NCI-H1694 treated with DMSO at 0.1 percent for 48 hours (cell line): ENCODE results near the gene XPO1.
"Not testable (repeated sequence)": the region's sequence is repeated elsewhere in the genome, so short reads cannot be mapped to it uniquely, and the experiment has no call there.

ENCODE experiments used
- DNase-seq: peaks from one replicate; lab custom pipeline; 2025; lab: John Stamatoyannopoulos, UW

The XPO1 gene

DNA sequence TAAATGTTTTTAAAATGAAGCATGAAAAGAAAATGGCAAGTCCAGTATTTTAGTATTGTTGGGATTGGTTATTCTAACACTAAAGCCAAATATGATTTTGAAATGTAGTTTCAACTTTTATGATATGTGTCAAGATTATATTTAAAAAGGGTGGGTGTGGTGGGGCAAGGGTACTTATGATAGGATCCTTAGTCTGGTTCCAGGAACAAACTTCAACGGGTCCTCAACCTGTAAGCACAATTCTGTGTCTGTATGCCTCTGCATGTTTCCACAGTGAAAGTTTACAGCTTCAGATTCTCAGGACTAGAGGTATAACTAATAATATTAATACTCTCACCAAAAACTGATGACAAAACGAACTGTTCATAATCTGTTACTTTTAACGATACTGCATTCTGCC is 73.1 kb downstream of the XPO1 start:
- DNase-seq, result no peak

DNA sequence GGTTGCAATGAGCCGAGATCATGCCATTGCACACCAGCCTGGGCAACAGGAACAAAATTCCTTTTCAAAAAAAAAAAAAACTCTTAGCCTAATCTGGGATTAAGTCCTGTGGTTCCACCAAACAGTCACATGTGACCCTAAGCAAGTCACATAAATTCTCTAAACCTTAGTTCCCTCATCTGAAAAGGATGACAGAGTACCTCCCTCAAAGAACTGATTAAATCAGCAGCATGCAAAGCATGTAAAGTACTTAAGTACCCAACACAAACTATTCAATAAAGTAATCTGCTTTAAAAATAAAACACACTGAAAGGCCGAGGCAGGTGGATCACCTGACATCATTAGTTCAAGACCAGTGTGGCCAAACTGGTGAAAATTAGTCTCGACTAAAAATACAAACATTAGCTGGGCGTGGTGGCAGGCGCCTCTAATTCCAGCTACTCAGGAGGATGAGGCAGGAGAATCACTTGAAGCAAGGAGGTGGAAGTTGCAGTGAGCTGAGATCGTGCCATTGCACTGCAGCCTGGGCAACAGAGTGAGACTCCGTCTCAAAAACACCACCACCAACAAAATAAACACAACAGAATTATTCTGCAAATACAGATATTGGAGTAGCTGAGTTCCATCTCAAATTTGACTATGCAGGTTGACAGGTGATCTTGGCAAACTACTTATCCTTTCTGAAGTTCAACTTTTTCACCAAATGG is 74.2 kb downstream of the XPO1 start:
- DNase-seq, result no peak

- no peak for DNase-seq
Observed at GRCh38 chr2:61461404-61461803, 76.8 kb downstream of the XPO1 start.

DNA sequence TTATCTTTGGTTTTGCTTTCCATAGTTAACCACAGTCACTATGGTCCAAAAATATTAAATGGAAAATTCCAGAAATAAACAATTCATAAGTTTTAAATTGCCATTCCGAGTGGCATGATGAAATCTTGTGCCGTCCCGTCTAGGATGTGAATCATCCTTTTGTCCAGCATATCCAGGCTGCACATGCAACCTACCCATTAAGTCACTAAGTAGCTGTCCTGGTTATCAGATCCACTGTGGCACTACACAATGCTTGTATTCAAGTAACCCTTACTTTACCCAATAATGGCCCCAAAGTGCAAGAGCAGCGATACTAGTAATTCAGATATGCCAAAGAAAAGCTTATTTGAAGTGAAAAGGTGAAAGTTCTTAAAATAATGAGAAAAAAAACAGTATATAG is 78.0 kb downstream of the XPO1 start:
- no peak for DNase-seq

DNA sequence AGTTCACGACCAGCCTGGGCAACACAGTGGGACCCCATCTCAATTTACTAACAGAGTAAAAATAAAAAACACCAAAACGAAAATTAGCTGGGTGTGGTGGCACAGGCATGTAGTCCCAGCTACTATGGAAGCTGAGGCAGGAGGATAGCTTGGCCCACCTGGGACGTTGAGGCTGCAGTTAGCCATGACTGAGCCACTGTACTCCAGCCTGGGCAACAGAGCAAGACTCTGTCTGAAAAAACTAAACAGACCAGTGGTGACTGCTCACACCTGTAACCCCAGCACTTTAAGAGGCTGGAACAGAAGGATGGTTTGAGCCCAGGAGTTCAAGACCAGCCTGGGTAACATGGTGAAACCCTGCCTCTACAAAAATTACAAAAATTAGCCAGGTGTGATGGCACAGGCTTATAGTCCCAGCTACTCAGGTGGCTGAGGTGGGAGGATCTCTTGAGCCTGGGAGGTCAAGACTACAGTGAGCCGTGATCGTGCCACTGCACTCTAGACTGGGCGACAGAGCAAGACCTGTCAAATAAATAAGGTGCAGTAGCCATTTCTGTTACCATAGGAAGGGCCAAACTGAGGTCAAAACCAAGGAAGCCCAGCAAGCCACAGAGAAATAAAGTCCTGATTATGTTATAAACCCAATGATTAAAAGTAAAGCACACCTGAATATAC is 81.3 kb downstream of the XPO1 start:
- DNase-seq, result no peak

- DNase-seq, result no peak
Observed at GRCh38 chr2:61456070-61456745, 81.9 kb downstream of the XPO1 start.

DNA sequence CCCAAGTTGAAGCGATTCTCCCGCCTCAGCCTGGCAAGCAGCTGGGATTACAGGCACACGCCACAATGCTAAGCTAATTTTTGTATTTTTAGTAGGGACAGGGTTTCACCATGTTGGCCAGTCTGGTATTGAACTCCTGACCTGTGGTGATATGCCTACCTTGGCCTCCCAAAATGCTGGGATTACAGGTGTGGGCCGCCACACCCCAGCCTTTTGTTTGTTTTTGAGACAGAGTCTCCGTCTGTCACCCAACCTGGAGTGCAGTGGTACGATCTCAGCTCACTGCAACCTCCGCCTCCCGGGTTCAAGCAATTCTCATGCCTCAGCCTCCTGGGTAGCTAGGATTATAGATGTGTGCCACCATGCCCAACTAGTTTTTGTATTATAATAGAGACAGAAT is 83.2 kb downstream of the XPO1 start:
- not testable (repeated sequence) for DNase-seq

GRCh38 chr2:61454383-61454782 is 83.8 kb downstream of the XPO1 start:
- DNase-seq, result no peak

GRCh38 chr2:61452392-61452791 is 85.8 kb downstream of the XPO1 start:
- no peak for DNase-seq

DNA sequence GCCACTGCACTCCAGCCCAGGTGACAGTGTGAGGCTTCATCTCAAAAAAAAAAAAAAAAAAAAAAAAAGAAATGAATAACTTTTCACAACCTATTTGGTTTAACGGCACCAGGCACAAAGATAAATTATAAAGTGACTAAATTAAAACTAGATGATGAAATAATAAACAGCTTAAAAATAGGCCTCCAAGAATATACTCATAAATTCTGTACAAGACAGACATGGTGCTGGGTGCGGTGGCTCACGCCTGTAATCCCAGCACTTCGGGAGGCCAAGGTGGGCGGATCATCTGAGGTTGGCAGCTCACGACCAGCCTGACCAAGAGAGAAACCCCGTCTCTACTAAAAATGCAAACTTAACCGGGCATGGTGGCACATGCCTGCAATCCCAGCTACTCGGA is 87.0 kb downstream of the XPO1 start:
- no peak for DNase-seq

DNA sequence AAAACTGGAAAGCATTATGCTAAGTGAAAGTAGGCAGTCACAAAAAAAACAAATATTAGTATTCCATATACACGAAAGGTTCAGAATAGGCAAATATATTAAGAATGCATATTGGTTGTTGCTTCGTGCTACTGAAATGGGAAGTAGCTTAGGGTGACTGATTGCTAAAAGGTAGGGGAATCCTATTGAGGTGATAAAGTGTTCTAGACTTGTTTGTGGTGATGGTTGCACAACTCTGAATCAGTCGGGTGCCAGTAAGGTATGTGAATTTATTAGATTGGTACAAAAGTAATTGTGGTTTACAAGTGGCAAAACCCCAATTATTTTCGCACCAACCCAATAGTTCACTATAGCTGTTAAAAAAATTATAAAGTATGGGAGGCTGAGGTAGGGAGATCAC is 88.0 kb downstream of the XPO1 start:
- DNase-seq, result no peak

DNA sequence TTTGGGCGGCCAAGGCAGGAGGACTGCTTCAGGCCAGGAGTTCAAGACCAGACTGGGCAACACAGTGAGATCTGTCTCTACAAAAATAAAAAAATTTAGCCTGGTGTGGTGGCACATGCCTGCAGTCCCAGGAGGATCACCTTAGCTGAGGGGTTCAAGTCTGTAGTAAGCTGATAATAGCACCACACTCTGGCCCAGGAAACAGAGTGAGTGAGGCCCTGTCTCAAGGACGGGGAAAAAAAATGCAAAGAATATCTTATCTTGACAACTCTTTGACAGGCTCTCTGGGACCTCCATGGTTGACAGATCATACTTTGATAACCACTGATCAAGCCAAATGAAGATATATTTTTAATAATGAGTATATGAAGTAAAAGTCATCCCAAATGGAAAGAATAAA is 89.9 kb downstream of the XPO1 start:
- no peak for DNase-seq

- not testable (repeated sequence) for DNase-seq
Observed at GRCh38 chr2:61446971-61447370, 91.2 kb downstream of the XPO1 start.

DNA sequence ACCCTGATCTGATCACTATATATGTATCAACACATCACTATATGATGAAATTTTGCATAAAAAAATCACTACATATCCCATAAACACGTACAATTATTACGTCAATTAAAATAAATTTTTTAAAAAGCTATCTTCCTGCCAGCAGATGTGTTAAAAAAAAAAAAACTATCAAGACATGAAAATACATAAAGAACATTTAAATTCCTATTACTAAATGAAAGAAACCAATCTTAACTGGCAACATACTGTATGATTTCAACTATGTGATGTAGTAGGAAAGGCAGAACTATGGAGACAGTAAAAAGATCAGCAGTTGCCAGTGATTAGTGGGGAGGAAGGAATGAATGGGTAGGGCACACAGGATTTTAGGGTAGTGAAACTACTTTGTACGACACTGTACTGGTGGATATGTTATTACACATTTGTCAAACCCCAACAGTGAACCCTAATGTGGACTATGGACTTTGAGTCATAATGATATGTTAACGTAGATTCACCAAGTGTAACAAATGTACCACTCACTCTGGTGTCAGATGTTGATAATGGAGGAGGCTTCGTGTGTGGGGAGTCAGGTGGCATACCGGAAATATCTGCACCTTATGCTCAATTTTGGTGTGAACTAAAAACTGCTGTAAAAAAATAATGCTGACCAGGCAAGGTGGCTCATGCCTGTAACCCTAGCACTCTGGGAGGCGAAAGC is 94.7 kb downstream of the XPO1 start:
- DNase-seq, result no peak

- no peak for DNase-seq
Observed at GRCh38 chr2:61439241-61440002, 98.7 kb downstream of the XPO1 start.

GRCh38 chr2:61438670-61439069 is 99.5 kb downstream of the XPO1 start:
- DNase-seq, result no peak

- no peak for DNase-seq
Observed at GRCh38 chr2:61437170-61437569, 101.0 kb downstream of the XPO1 start.

GRCh38 chr2:61436092-61436491 is 102.1 kb downstream of the XPO1 start:
- no peak for DNase-seq

GRCh38 chr2:61435291-61435690 is 102.9 kb downstream of the XPO1 start:
- no peak for DNase-seq

- DNase-seq, result no peak
Observed at GRCh38 chr2:61434314-61434713, 103.8 kb downstream of the XPO1 start.

GRCh38 chr2:61433606-61434005 is 104.5 kb downstream of the XPO1 start:
- no peak for DNase-seq

- no peak for DNase-seq
Observed at GRCh38 chr2:61432990-61433389, 105.2 kb downstream of the XPO1 start.
